CD14-positive monocyte (primary cell): ENCODE measurements around the gene RMND5A. TPM values are rescaled to one million over a fixed set of nuclear protein-coding genes. Genes with fewer than 3 reads are reported as not detected.
A peak's percentile ranks its signal among the peaks of the same experiment; 100 is the strongest.

Experiments
- DNase-seq, 3 donors: peaks; one replicate each; pipeline ENCODE4 v3.0.0-alpha.2; 2011 to 2022
- H2AFZ ChIP-seq: 2 replicates; pipeline ENCODE4 v1.6.0; 2012; ENCODE audit warnings: mild to moderate bottlenecking, low read depth, low read length, inconsistent platforms; ENCODE audit not compliant: insufficient read depth, poor library complexity, severe bottlenecking
- H3K27ac ChIP-seq, 2 donors: 1 replicate in 1 of 2; 2 replicates in 1 of 2; pipeline ENCODE4 v1.5.1; 2012 to 2013; ENCODE audit warnings: low read length in 2 of 2, control low read depth in 1 of 2, inconsistent platforms in 1 of 2, low read depth in 1 of 2, mild to moderate bottlenecking in 1 of 2
- H3K27me3 ChIP-seq, 2 donors: one replicate each; pipeline versions ENCODE4 v1.6.0 to v1.6.1; 2011 to 2013; ENCODE audit warnings: low read length in 2 of 2; ENCODE audit not compliant: control insufficient read depth in 2 of 2, insufficient read depth in 2 of 2
- H3K36me3 ChIP-seq, 2 donors: replicated peaks in 1 of 2; 1 replicate in 1 of 2; 2 replicates in 1 of 2; pipeline versions ENCODE4 v1.5.1 to v1.6.1; 2012 to 2013; ENCODE audit warnings: low read length in 2 of 2, control low read depth in 1 of 2, inconsistent platforms in 1 of 2, mild to moderate bottlenecking in 1 of 2; ENCODE audit not compliant: insufficient read depth in 2 of 2, control insufficient read depth in 1 of 2
- H3K4me1 ChIP-seq, 2 donors: 1 replicate in 1 of 2; 2 replicates in 1 of 2; pipeline versions ENCODE4 v1.5.1 to v1.6.1; 2012 to 2013; ENCODE audit warnings: low read length in 2 of 2, control low read depth in 1 of 2, inconsistent platforms in 1 of 2, mild to moderate bottlenecking in 1 of 2, moderate library complexity in 1 of 2; ENCODE audit not compliant: insufficient read depth in 2 of 2, control insufficient read depth in 1 of 2
- H3K4me2 ChIP-seq: replicated peaks from 2 replicates; pipeline ENCODE3; 2012; ENCODE audit warnings: low read length, moderate library complexity, mild to moderate bottlenecking; ENCODE audit not compliant: poor library complexity, severe bottlenecking; ENCODE audit errors: extremely low read depth
- H3K4me3 ChIP-seq, 3 experiments: fragments of 200-600 bp in 1 of 3; sonication (generic) in 1 of 3; replicated peaks in 1 of 3; 1 replicate in 2 of 3; 2 replicates in 1 of 3; pipeline ENCODE4 v1.5.1; 2011 to 2013; ENCODE audit warnings: low read length in 3 of 3, mild to moderate bottlenecking in 3 of 3, control low read depth in 2 of 3, low read depth in 2 of 3, inconsistent platforms in 1 of 3, moderate library complexity in 1 of 3
- H3K79me2 ChIP-seq: 2 replicates; pipeline ENCODE4 v1.6.0; 2012; ENCODE audit warnings: mild to moderate bottlenecking, control low read depth, inconsistent platforms, low read length, moderate library complexity; ENCODE audit not compliant: insufficient read depth
- H3K9ac ChIP-seq: 2 replicates; pipeline ENCODE4 v1.6.0; 2017; ENCODE audit warnings: low read length, mild to moderate bottlenecking; ENCODE audit not compliant: insufficient read depth, poor library complexity, severe bottlenecking
- H3K9me3 ChIP-seq, 2 donors: replicated peaks in 1 of 2; 1 replicate in 1 of 2; 2 replicates in 1 of 2; pipeline versions ENCODE4 v1.5.1 to v1.6.1; 2012 to 2013; ENCODE audit warnings: low read length in 2 of 2, control low read depth in 1 of 2; ENCODE audit not compliant: control insufficient read depth in 1 of 2, insufficient read depth in 1 of 2
- H4K20me1 ChIP-seq: 2 replicates; pipeline ENCODE4 v1.6.0; 2012; ENCODE audit warnings: mild to moderate bottlenecking, low read length, control low read depth, moderate library complexity; ENCODE audit not compliant: insufficient read depth
- H3K27ac Mint-ChIP-seq, 7 donors: one replicate each; pipeline ENCODE4 v1.8.0; 2020; ENCODE audit warnings: mild to moderate bottlenecking in 7 of 7, mixed read lengths in 7 of 7, moderate library complexity in 6 of 7, inconsistent platforms in 2 of 7
- H3K27me3 Mint-ChIP-seq, 3 donors: one replicate each; pipeline ENCODE4 v1.8.0; 2021 to 2022; ENCODE audit warnings: low read depth in 3 of 3, mild to moderate bottlenecking in 3 of 3, mixed read lengths in 3 of 3, moderate library complexity in 3 of 3, inconsistent platforms in 1 of 3
- H3K36me3 Mint-ChIP-seq, 2 donors: one replicate each; pipeline ENCODE4 v1.8.0; 2020; ENCODE audit warnings: mixed read lengths in 2 of 2, inconsistent platforms in 1 of 2, mild to moderate bottlenecking in 1 of 2
- H3K4me1 Mint-ChIP-seq: one replicate; pipeline ENCODE4 v1.8.0; 2020; ENCODE audit warnings: mild to moderate bottlenecking, mixed read lengths
- H3K4me3 Mint-ChIP-seq, 2 donors: one replicate each; pipeline ENCODE4 v1.8.0; 2020; ENCODE audit warnings: mild to moderate bottlenecking in 2 of 2, mixed read lengths in 2 of 2, moderate library complexity in 1 of 2
- H3K9me3 Mint-ChIP-seq, 7 donors: one replicate each; pipeline ENCODE4 v1.8.0; 2020 to 2022; ENCODE audit warnings: mixed read lengths in 7 of 7, mild to moderate bottlenecking in 6 of 7, moderate library complexity in 6 of 7, inconsistent platforms in 2 of 7
- CTCF ChIP-seq: fragments of 200-600 bp; IDR thresholded peaks from one replicate; pipeline ENCODE4 v1.8.0; 2022; ENCODE audit warnings: antibody characterized with exemption, mild to moderate bottlenecking
- WGBS: methylation state at CpG from one replicate; pipeline ENCODE4 v1.1.5; 2013; ENCODE audit warnings: missing lambda C conversion rate; ENCODE audit not compliant: insufficient coverage; 5-methylcytosine and 5-hydroxymethylcytosine counted together
- intact Hi-C, 2 donors: fragments of 100-400 bp; cut with micrococcal nuclease; formaldehyde crosslinking; loops; one replicate each; pipeline versions ENCODE4 v1.15.0 to v1.15.1; 2023
- polyA plus RNA-seq, 3 donors: library from polyadenylated mRNA; depleted of rRNA in 1 of 3; unstranded in 2 of 3; stranded (reverse) in 1 of 3; fragments of 300-500 nt in 2 of 3; fragments of >200 nt in 1 of 3; fragmentation: Illumina TruSeq in 2 of 3; gene quantifications; 1 replicate in 2 of 3; 2 replicates in 1 of 3; pipeline ENCODE4 v1.2.3, GENCODE V29; 2012 to 2021

The RMND5A gene
- polyA plus RNA-seq, 3 donors, result 18.5 to 20.3 (median 18.9) TPM

- intact Hi-C loops, result no loop called here
- Histone ChIP-seq H3K4me1 (peaks cover 7% of the 10 kb centered on the region in 2 donors), H3K79me2 (no peaks in the 10 kb centered on the region), H3K36me3 (no peaks in the 10 kb centered on the region), H3K9ac (no peak overlapping the region), H3K4me3 (no peak overlapping the region), H3K9me3 (no peaks in the 10 kb centered on the region), H4K20me1 (no peaks in the 10 kb centered on the region), H3K27ac (no peak overlapping the region), H3K4me2 (no peak overlapping the region), H2AFZ (no peak overlapping the region), H3K27me3 (peaks cover 0 to 7% of the 10 kb centered on the region in 2 donors)
- peaks cover 8 to 25% (median 16%) of the 10 kb centered on the region in 3 donors for H3K27me3 Mint-ChIP-seq
- H3K9me3 Mint-ChIP-seq, result no peaks in the 10 kb centered on the region
- WGBS, result 100% methylated on average over 4 of the region's 7 CpGs
- H3K4me3 Mint-ChIP-seq, result no peak overlapping the region
- DNase-seq, result no peak
- peaks cover 21% of the 10 kb centered on the region for H3K4me1 Mint-ChIP-seq
- H3K27ac Mint-ChIP-seq, result no peak overlapping the region
- H3K36me3 Mint-ChIP-seq, result peaks cover 0 to 4% of the 10 kb centered on the region in 2 donors
- no peak for TF ChIP-seq CTCF
These were observed 62.7 kb downstream of the RMND5A start for GRCh38 chr2:86782748-86783147.

- intact Hi-C loops, result no loop called here
- Mint-ChIP-seq H3K36me3 (peaks cover 0 to 1% of the 10 kb centered on the region in 2 donors), H3K27me3 (peaks cover 19 to 35% (median 25%) of the 10 kb centered on the region in 3 donors), H3K4me1 (peaks cover 26% of the 10 kb centered on the region), H3K27ac (peak overlapping the region in 3 of 7 donors; percentile 3 to 72 (median 46)), H3K4me3 (no peak overlapping the region), H3K9me3 (peaks cover 0 to 3% (median 0%) of the 10 kb centered on the region in 7 donors)
- peak in 1 of 3 donors; percentile 10 for DNase-seq
- Histone ChIP-seq H2AFZ (no peak overlapping the region), H3K27me3 (peaks cover 10 to 18% of the 10 kb centered on the region in 2 donors), H3K4me3 (no peak overlapping the region), H4K20me1 (no peaks in the 10 kb centered on the region), H3K79me2 (no peaks in the 10 kb centered on the region), H3K36me3 (no peaks in the 10 kb centered on the region), H3K9me3 (peaks cover 0 to 6% of the 10 kb centered on the region in 2 donors), H3K9ac (no peak overlapping the region), H3K27ac (no peak overlapping the region), H3K4me2 (no peak overlapping the region), H3K4me1 (peaks cover 7 to 8% of the 10 kb centered on the region in 2 donors)
- WGBS, result 95% methylated on average over 2 of the region's 8 CpGs
- TF ChIP-seq CTCF, result no peak
These were observed 63.7 kb downstream of the RMND5A start for GRCh38 chr2:86783615-86784339.
